K562 (cell line): Measurements from ENCODE around the gene FBN1.

Experiments
- ATF1 ChIP-seq, 2 experiments: fragments of 450-650 bp in 1 of 2; IDR thresholded peaks; 2 replicates each; pipeline ENCODE4 v1.6.1; 2016; ENCODE audit warnings: missing compliant biosample characterization in 1 of 2, missing genetic modification characterization in 1 of 2
- ILK ChIP-seq: fragments of 450-650 bp; IDR thresholded peaks from 2 replicates; pipeline ENCODE4 v1.6.1; 2016; ENCODE audit warnings: missing genetic modification characterization, low read depth, mild to moderate bottlenecking, missing compliant biosample characterization, moderate library complexity, borderline replicate concordance
- IRF1 ChIP-seq: sonication (generic); formaldehyde crosslinking; IDR thresholded peaks from 2 replicates; pipeline ENCODE4 v1.8.0; 2022; ENCODE audit warnings: missing genetic modification reagents, mild to moderate bottlenecking, borderline replicate concordance
- MYC ChIP-seq, 2 experiments: fragments of 250-450 bp in 1 of 2; sonication (Bioruptor Pico) in 1 of 2; IDR thresholded peaks; 2 replicates each; pipeline versions ENCODE4 v1.5.1 to v1.6.1; 2012 to 2021; ENCODE audit warnings: low read depth in 2 of 2, borderline replicate concordance in 1 of 2, improper control_type of control experiment in 1 of 2, low read length in 1 of 2, mild to moderate bottlenecking in 1 of 2, moderate library complexity in 1 of 2
- SNRNP70 ChIP-seq: fragments of 200-400 bp; formaldehyde crosslinking; optimal IDR thresholded peaks from 2 replicates; pipeline ENCODE3; 2017; ENCODE audit warnings: low read depth, low read length
- TEAD2 ChIP-seq: fragments of 450-650 bp; IDR thresholded peaks from 2 replicates; pipeline ENCODE4 v1.6.1; 2016; ENCODE audit warnings: missing genetic modification characterization, control low read depth, missing compliant biosample characterization
- TFAP4 ChIP-seq: sonication (generic); formaldehyde crosslinking; IDR thresholded peaks from 2 replicates; pipeline ENCODE4 v1.8.0; 2022; ENCODE audit warnings: missing genetic modification reagents, mild to moderate bottlenecking, moderate library complexity, borderline replicate concordance
- YY1 ChIP-seq, 3 experiments: IDR thresholded peaks; 2 replicates each; pipeline ENCODE4 v1.6.1; 2011; ENCODE audit warnings: low read length in 2 of 3, mild to moderate bottlenecking in 2 of 3, moderate library complexity in 2 of 3, borderline replicate concordance in 1 of 3, control low read depth in 1 of 3, low read depth in 1 of 3; ENCODE audit not compliant: insufficient read depth in 3 of 3, insufficient replicate concordance in 2 of 3, control insufficient read depth in 1 of 3, insufficient read length in 1 of 3; ENCODE audit errors: extremely low read depth in 1 of 3
- ZNF318 ChIP-seq, 2 experiments: fragments of 450-650 bp; IDR thresholded peaks; 2 replicates each; pipeline ENCODE4 v1.6.1; 2016; ENCODE audit warnings: mild to moderate bottlenecking in 2 of 2, borderline replicate concordance in 1 of 2, low read depth in 1 of 2, moderate library complexity in 1 of 2

GRCh38 chr15:48631176-48631770 is 14.2 kb downstream of the FBN1 start:
- no peak for TF ChIP-seq SNRNP70
- TF ChIP-seq ILK (tag), result no peak
- no peak; the same call in 1 of the 2 replicates for TF ChIP-seq TFAP4 (CRISPR knock-in tag)
- TF ChIP-seq MYC (IDR thresholded peaks at IDR 0.05; ENCODE audit: low read depth, low read length), result no peak
- TF ChIP-seq MYC (CRISPR knock-in tag; IDR thresholded peaks at IDR 0.05; ENCODE audit: borderline replicate concordance, low read depth), result no peak
- no peak for TF ChIP-seq ATF1 (CRISPR knock-in tag; IDR thresholded peaks at IDR 0.05)
- no peak for TF ChIP-seq ATF1 (tag; IDR thresholded peaks at IDR 0.05)
- no peak for TF ChIP-seq ZNF318 (IDR thresholded peaks at IDR 0.05; ENCODE audit: borderline replicate concordance in 1 of 2, low read depth in 1 of 2)
- TF ChIP-seq IRF1 (CRISPR knock-in tag), result no peak
- TF ChIP-seq TEAD2 (tag), result no peak
- TF ChIP-seq YY1 (IDR thresholded peaks at IDR 0.05; ENCODE audit: borderline replicate concordance in 1 of 3, control insufficient read depth in 1 of 3, extremely low read depth in 1 of 3, insufficient read depth in 3 of 3, insufficient read length in 1 of 3, insufficient replicate concordance in 2 of 3, low read depth in 1 of 3, low read length in 2 of 3), result no peak
